HepG2 (cell line): Measurements from ENCODE around the gene NUTF2. TPM values are rescaled to one million over a fixed set of nuclear protein-coding genes. Genes with fewer than 3 reads are reported as not detected.
A peak's percentile ranks its signal among the peaks of the same experiment; 100 is the strongest.

Experiments used
- ATAC-seq: fragments of 200-7000 bp; cut with Tn5 transposase; 3 replicates; pipeline ENCODE4 v1.9.1; 2020; ENCODE audit warnings: mild to moderate bottlenecking, moderate library complexity
- BruUV-seq: library from RNA; stranded (reverse); fragments of 400-500 nt; replicated peaks from 2 replicates; lab custom pipeline; 2021; lab: Mats Ljungman, UMichigan
- CTCF ChIA-PET: fragments of 300-600 bp; formaldehyde crosslinking; extraction: SDS; loops from one replicate; lab custom pipeline; 2021; ENCODE audit warnings: low total read pairs, inconsistent platforms, low intra/inter-chr PET ratio; lab: Yijun Ruan, JAX
- POLR2A ChIA-PET: fragments of 350-600 bp; sonication (Branson Sonifier 250); formaldehyde crosslinking; loops from one replicate; lab custom pipeline; 2020; ENCODE audit warnings: antibody characterized with exemption, inconsistent platforms; lab: Yijun Ruan, JAX
- DNase-seq: peaks from one replicate; pipeline ENCODE4 v3.0.0-alpha.2; 2015; ENCODE audit warnings: low spot score
- FAIRE-seq: peaks from 3 replicates; lab custom pipeline; 2011; peaks lifted over from hg19 to GRCh38; lab: Jason Lieb, UNC
- H2AFZ ChIP-seq: one replicate; pipeline ENCODE4 v1.6.1; 2011; ENCODE audit warnings: low read length, inconsistent platforms
- H3K27ac ChIP-seq: fragments of 300-600 bp; 3 replicates; pipeline ENCODE4 v1.8.0; 2011; ENCODE audit warnings: mixed run types, mild to moderate bottlenecking, mixed read lengths, low read length, inconsistent platforms; ENCODE audit not compliant: insufficient read depth; ENCODE audit errors: extremely low read length
- H3K27me3 ChIP-seq, 2 experiments: fragments of 200-600 bp in 1 of 2; 2 replicates in 1 of 2; 3 replicates in 1 of 2; pipeline versions ENCODE4 v1.6.0 to v1.8.0; 2011; ENCODE audit warnings: low read length in 2 of 2, mild to moderate bottlenecking in 2 of 2, moderate library complexity in 2 of 2, inconsistent platforms in 1 of 2; ENCODE audit not compliant: insufficient read depth in 2 of 2, control insufficient read depth in 1 of 2
- H3K36me3 ChIP-seq, 2 experiments: fragments of 200-600 bp in 1 of 2; replicated peaks in 1 of 2; 2 replicates in 1 of 2; 3 replicates in 1 of 2; pipeline versions ENCODE4 v1.5.1 to v1.8.0; 2011; ENCODE audit warnings: low read length in 2 of 2, inconsistent platforms in 1 of 2; ENCODE audit not compliant: insufficient read depth in 2 of 2, control insufficient read depth in 1 of 2
- H3K4me1 ChIP-seq: 2 replicates; pipeline ENCODE4 v1.5.1; 2012; ENCODE audit warnings: low read length, inconsistent platforms; ENCODE audit not compliant: insufficient read depth
- H3K4me2 ChIP-seq: 2 replicates; pipeline ENCODE4 v1.6.0; 2011; ENCODE audit warnings: low read depth, low read length, inconsistent platforms
- H3K4me3 ChIP-seq, 3 experiments: fragments of 200-600 bp in 1 of 3; sonication (generic), shearing (Covaris generic) in 1 of 3; replicated peaks in 1 of 3; 2 replicates each; pipeline ENCODE4 v1.5.1; 2011 to 2016; ENCODE audit warnings: low read length in 3 of 3, inconsistent platforms in 2 of 3, low read depth in 2 of 3, mild to moderate bottlenecking in 2 of 3, control low read depth in 1 of 3, mixed read lengths in 1 of 3; ENCODE audit not compliant: insufficient read depth in 1 of 3
- H3K79me2 ChIP-seq: one replicate; pipeline ENCODE4 v1.6.1; 2011; ENCODE audit warnings: low read length, inconsistent platforms; ENCODE audit not compliant: insufficient read depth
- H3K9ac ChIP-seq: 2 replicates; pipeline ENCODE4 v1.6.0; 2011; ENCODE audit warnings: mild to moderate bottlenecking, low read depth, low read length, inconsistent platforms; ENCODE audit not compliant: insufficient read depth
- H3K9me3 ChIP-seq: 2 replicates; pipeline ENCODE4 v1.5.1; 2012; ENCODE audit warnings: mild to moderate bottlenecking, low read length
- H4K20me1 ChIP-seq: 2 replicates; pipeline ENCODE4 v1.6.0; 2011; ENCODE audit warnings: inconsistent platforms, mild to moderate bottlenecking, low read length, moderate library complexity; ENCODE audit not compliant: insufficient read depth
- BHLHE40 ChIP-seq: IDR thresholded peaks from 2 replicates; pipeline ENCODE4 v1.6.1; 2011; ENCODE audit warnings: low read length, improper control_type of control experiment
- CHD4 ChIP-seq: fragments of 200-600 bp; sonication (generic); IDR thresholded peaks from 2 replicates; pipeline ENCODE4 v1.7.0; 2017; ENCODE audit warnings: mild to moderate bottlenecking, low read length, borderline replicate concordance
- EP300 ChIP-seq, 3 experiments: sonication (generic) in 1 of 3; formaldehyde crosslinking in 1 of 3; IDR thresholded peaks; 2 replicates each; pipeline versions ENCODE4 v1.5.1 to v1.6.1; 2011 to 2020; ENCODE audit warnings: low read depth in 2 of 3, low read length in 2 of 3, borderline replicate concordance in 1 of 3, improper control_type of control experiment in 1 of 3, mild to moderate bottlenecking in 1 of 3, missing genetic modification reagents in 1 of 3, moderate library complexity in 1 of 3
- ETV6 ChIP-seq: sonication (generic); formaldehyde crosslinking; conservative IDR thresholded peaks from 2 replicates; pipeline ENCODE4 v1.4.0; 2020; ENCODE audit warnings: missing genetic modification reagents
- GATAD1 ChIP-seq: IDR thresholded peaks from 2 replicates; pipeline ENCODE4 v1.6.1; 2016; ENCODE audit warnings: missing genetic modification reagents, missing compliant biosample characterization
- MZF1 ChIP-seq: sonication (generic); formaldehyde crosslinking; IDR thresholded peaks from 2 replicates; pipeline ENCODE4 v1.8.1; 2023; ENCODE audit warnings: mild to moderate bottlenecking, missing genetic modification reagents, borderline replicate concordance
- NFIC ChIP-seq: IDR thresholded peaks from 2 replicates; pipeline ENCODE4 v1.6.1; 2012; ENCODE audit warnings: mild to moderate bottlenecking, low read length, inconsistent platforms
- PHF20 ChIP-seq: sonication (generic); formaldehyde crosslinking; IDR thresholded peaks from 2 replicates; pipeline ENCODE4 v1.5.0; 2020; ENCODE audit warnings: mild to moderate bottlenecking, missing genetic modification reagents
- POLR2A ChIP-seq, 2 experiments: IDR thresholded peaks; 2 replicates each; pipeline ENCODE4 v1.6.1; 2011; ENCODE audit warnings: low read depth in 2 of 2, low read length in 2 of 2, mild to moderate bottlenecking in 1 of 2, moderate library complexity in 1 of 2; ENCODE audit not compliant: insufficient read depth in 1 of 2
- SAP130 ChIP-seq: IDR thresholded peaks from 2 replicates; pipeline ENCODE4 v1.6.1; 2016; ENCODE audit warnings: low read depth
- SOX13 ChIP-seq, 3 experiments: fragments of 450-650 bp in 1 of 3; sonication (generic) in 1 of 3; formaldehyde crosslinking in 1 of 3; IDR thresholded peaks in 2 of 3; conservative IDR thresholded peaks in 1 of 3; 2 replicates each; pipeline versions ENCODE4 v1.5.0 to v1.6.1; 2016 to 2020; ENCODE audit warnings: antibody characterized with exemption in 1 of 3, mild to moderate bottlenecking in 1 of 3, missing compliant biosample characterization in 1 of 3, missing genetic modification reagents in 1 of 3, moderate library complexity in 1 of 3
- SP5 ChIP-seq: IDR thresholded peaks from 2 replicates; pipeline ENCODE4 v1.6.1; 2016; ENCODE audit warnings: low read depth, borderline replicate concordance
- ZNF567 ChIP-seq: sonication (generic); formaldehyde crosslinking; IDR thresholded peaks from 2 replicates; pipeline ENCODE4 v1.8.1; 2023; ENCODE audit warnings: mild to moderate bottlenecking, missing genetic modification reagents, borderline replicate concordance
- ZNF572 ChIP-seq: sonication (generic); formaldehyde crosslinking; IDR thresholded peaks from 2 replicates; pipeline ENCODE4 v1.5.1; 2020; ENCODE audit warnings: mild to moderate bottlenecking, missing genetic modification reagents
- WGBS: methylation state at CpG from one replicate; pipeline ENCODE4 v1.1.6; 2017; ENCODE audit warnings: low lambda C conversion rate; 5-methylcytosine and 5-hydroxymethylcytosine counted together
- in situ Hi-C: cut with HindIII; loops from 2 replicates; pipeline ENCODE4 v1.10.0; 2017; ENCODE audit warnings: low pct_unique_long_range_greater_than_20kb; ENCODE audit not compliant: extremely low pct_ligation_motif_present
- intact Hi-C: fragments of 100-400 bp; cut with micrococcal nuclease; formaldehyde crosslinking; loops from one replicate; pipeline ENCODE4 v1.10.0; 2022; ENCODE audit not compliant: unreplicated experiment
- polyA plus RNA-seq, 8 experiments: library from polyadenylated mRNA; depleted of rRNA in 3 of 8; stranded (reverse) in 7 of 8; unstranded in 1 of 8; fragments of >200 nt; fragmentation: Illumina TruSeq in 4 of 8; extraction: Trizol in 4 of 8; gene quantifications; 2 replicates each; pipeline versions ENCODE4 v1.2.1 to v1.2.3, GENCODE V29; 2011 to 2016; ENCODE audit warnings: low read depth in 4 of 8, missing spikeins in 1 of 8, mixed read lengths in 1 of 8; ENCODE audit not compliant: insufficient read depth in 1 of 8
- total RNA-seq, 5 experiments: library from RNA; depleted of rRNA; stranded (reverse); fragments of >200 nt; fragmentation: Illumina TruSeq; extraction: Trizol; gene quantifications; 2 replicates each; pipeline ENCODE4 v1.2.3, GENCODE V29; 2016; ENCODE audit warnings: low read depth in 1 of 5
- TF ChIP-seq, protein P1 (sequence below), 2 experiments: fragments of 450-650 bp in 1 of 2; sonication (generic) in 1 of 2; formaldehyde crosslinking; IDR thresholded peaks; 2 replicates each; pipeline versions ENCODE4 v1.5.0 to v1.8.0; 2020 to 2022; ENCODE audit warnings: mild to moderate bottlenecking in 1 of 2, missing genetic modification reagents in 1 of 2
- TF ChIP-seq, protein P2 (sequence below): sonication (generic); formaldehyde crosslinking; IDR thresholded peaks from 2 replicates; pipeline ENCODE4 v1.5.0; 2020; ENCODE audit warnings: mild to moderate bottlenecking, missing genetic modification reagents, borderline replicate concordance

The NUTF2 gene
- total and polyA plus RNA-seq, 2 of the 13 experiments (the other 11 are each of a cell fraction or from before 2014, with no cell fraction given) = 168 to 214 TPM

DNA sequence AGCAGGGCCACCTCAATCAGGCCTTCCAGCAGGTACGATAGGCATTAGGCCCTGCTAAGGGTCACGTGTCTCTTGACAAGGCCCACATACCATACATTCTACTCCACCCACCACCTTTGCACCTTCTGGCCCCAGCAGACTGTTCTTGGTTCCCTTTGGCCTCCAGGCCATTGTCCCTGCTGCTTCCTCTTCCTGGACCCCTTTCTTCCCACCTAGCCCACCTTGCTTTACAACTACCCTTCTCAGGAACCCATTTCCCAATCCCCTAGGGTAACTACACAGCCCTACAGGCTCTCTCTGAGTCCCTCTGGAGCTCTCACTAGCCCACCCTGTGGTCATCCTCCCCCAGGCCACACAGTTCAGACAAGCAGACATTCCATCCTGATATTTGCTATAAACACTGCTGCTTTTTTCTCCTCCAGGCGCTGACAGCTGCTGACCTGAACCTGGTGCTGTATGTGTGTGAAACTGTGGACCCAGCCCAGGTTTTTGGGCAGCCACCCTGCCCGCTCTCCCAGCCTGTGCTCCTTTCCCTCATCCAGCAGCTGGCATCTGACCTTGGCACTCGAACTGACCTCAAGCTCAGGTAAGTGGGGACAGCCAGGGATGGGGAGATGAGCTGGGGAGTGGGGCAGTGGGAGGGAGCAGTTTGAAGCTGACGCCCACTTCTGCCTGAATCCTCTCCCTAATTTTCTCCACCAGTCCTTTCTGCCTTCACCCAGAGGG, 36.6 kb downstream of the NUTF2 start:
- ATAC-seq (peak; percentile 73), FAIRE-seq (peak; percentile 77), DNase-seq (peak; percentile 67)
- no peaks in the 10 kb centered on the region for H3K27me3 ChIP-seq
- H3K4me3 ChIP-seq = no peak overlapping the region
- ChIA-PET POLR2A (interaction anchor here (1.2 to 3.3 kb wide), 8 partner anchors 10 to 157 kb away, joined by 3 to 22 read pairs (median 4); partner anchors contain the start of genes LCAT, PSKH1 and PSMB10), CTCF (interaction anchor here (1.2 to 5.3 kb wide), 9 partner anchors 33 to 211 kb away, joined by 3 to 63 read pairs (median 8); partner anchors contain the start of gene THAP11)
- BruUV-seq = no TSS peak
- 47% methylated on average over 6 of the region's 6 CpGs for WGBS
- no peaks in the 10 kb centered on the region for H4K20me1 ChIP-seq
- H3K4me1 ChIP-seq = peaks cover 31% of the 10 kb centered on the region
- H3K36me3 ChIP-seq = peaks cover 47 to 72% of the 10 kb centered on the region in 2 experiments
- H3K27ac ChIP-seq = peak overlapping the region; percentile 36
- no peak overlapping the region for H3K9ac ChIP-seq
- in situ Hi-C loops (loop anchor here (10.0 kb wide), 1 partner anchor 161 kb away; no protein-coding TSS in a partner anchor), intact Hi-C loops (loop anchor here (1.0 to 5.0 kb wide), 2 partner anchors 45 to 159 kb away; no protein-coding TSS in a partner anchor)
- H3K4me2 ChIP-seq = peak overlapping the region; percentile 8; the same call in 1 of the 2 replicates
- no peaks in the 10 kb centered on the region for H3K9me3 ChIP-seq
- H3K79me2 ChIP-seq = no peaks in the 10 kb centered on the region
- H2AFZ ChIP-seq = no peak overlapping the region
- TF ChIP-seq SP5 (CRISPR knock-in tag) (peak; percentile 47; the same call in 1 of the 2 replicates), EP300 (IDR thresholded peaks at IDR 0.05; ENCODE audit: low read depth in 2 of 2, low read length in 2 of 2) (peak in 1 of 2 experiments; percentile 13; a peak in 1 of 4 replicates), EP300 (CRISPR knock-in tag; IDR thresholded peaks at IDR 0.05; ENCODE audit: borderline replicate concordance) (no peak), BHLHE40 (peak; percentile 60; the same call in 1 of the 2 replicates), CHD4 (no peak), NFIC (no peak), ZNF567 (CRISPR knock-in tag) (0 out of 2 replicates have a peak, but pooled peaks have one; percentile 69), SAP130 (CRISPR knock-in tag) (0 out of 2 replicates have a peak, but pooled peaks have one; percentile 5), GATAD1 (no peak), SOX13 (IDR thresholded peaks at IDR 0.05) (no peak), SOX13 (CRISPR knock-in tag; conservative IDR thresholded peaks at IDR 0.05 in 1 of 2, IDR thresholded peaks at IDR 0.05 in 1 of 2) (peak in 1 of 2 experiments; percentile 43; a peak in 1 of 4 replicates), POLR2A (IDR thresholded peaks at IDR 0.05; ENCODE audit: insufficient read depth in 1 of 2, low read depth in 2 of 2, low read length in 2 of 2) (peak in 1 of 2 experiments; percentile 34; a peak in 1 of 4 replicates), ZNF572 (CRISPR knock-in tag) (0 out of 2 replicates have a peak, but pooled peaks have one; percentile 28), ETV6 (CRISPR knock-in tag) (no peak), PHF20 (CRISPR knock-in tag) (no peak), MZF1 (0 out of 2 replicates have a peak, but pooled peaks have one; percentile 17)
- TF ChIP-seq, protein P1, sequence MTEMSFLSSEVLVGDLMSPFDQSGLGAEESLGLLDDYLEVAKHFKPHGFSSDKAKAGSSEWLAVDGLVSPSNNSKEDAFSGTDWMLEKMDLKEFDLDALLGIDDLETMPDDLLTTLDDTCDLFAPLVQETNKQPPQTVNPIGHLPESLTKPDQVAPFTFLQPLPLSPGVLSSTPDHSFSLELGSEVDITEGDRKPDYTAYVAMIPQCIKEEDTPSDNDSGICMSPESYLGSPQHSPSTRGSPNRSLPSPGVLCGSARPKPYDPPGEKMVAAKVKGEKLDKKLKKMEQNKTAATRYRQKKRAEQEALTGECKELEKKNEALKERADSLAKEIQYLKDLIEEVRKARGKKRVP (CRISPR knock-in tag; IDR thresholded peaks at IDR 0.05) = no peak
- TF ChIP-seq, protein P2, sequence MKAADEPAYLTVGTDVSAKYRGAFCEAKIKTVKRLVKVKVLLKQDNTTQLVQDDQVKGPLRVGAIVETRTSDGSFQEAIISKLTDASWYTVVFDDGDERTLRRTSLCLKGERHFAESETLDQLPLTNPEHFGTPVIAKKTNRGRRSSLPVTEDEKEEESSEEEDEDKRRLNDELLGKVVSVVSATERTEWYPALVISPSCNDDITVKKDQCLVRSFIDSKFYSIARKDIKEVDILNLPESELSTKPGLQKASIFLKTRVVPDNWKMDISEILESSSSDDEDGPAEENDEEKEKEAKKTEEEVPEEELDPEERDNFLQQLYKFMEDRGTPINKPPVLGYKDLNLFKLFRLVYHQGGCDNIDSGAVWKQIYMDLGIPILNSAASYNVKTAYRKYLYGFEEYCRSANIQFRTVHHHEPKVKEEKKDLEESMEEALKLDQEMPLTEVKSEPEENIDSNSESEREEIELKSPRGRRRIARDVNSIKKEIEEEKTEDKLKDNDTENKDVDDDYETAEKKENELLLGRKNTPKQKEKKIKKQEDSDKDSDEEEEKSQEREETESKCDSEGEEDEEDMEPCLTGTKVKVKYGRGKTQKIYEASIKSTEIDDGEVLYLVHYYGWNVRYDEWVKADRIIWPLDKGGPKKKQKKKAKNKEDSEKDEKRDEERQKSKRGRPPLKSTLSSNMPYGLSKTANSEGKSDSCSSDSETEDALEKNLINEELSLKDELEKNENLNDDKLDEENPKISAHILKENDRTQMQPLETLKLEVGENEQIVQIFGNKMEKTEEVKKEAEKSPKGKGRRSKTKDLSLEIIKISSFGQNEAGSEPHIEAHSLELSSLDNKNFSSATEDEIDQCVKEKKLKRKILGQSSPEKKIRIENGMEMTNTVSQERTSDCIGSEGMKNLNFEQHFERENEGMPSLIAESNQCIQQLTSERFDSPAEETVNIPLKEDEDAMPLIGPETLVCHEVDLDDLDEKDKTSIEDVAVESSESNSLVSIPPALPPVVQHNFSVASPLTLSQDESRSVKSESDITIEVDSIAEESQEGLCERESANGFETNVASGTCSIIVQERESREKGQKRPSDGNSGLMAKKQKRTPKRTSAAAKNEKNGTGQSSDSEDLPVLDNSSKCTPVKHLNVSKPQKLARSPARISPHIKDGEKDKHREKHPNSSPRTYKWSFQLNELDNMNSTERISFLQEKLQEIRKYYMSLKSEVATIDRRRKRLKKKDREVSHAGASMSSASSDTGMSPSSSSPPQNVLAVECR = peak; percentile 22; the same call in 1 of the 2 replicates
